ENCODE data around the gene CPPED1.
"Not testable (repeated sequence)": the region's sequence is repeated elsewhere in the genome, so short reads cannot be mapped to it uniquely, and the experiment has no call there.

The CPPED1 gene

GRCh38 chr16:12833926-12834325 lies 30.2 kb upstream of the CPPED1 start:
- no peak for TF ChIP-seq CTCF (IDR thresholded peaks at IDR 0.05; ENCODE audit: insufficient read depth, low read length, missing control alignments)
- ChIA-PET CTCF (no interaction called here), POLR2A (no interaction called here)
- H3K4me3 ChIP-seq (ENCODE audit: low read depth, low read length), result no peak overlapping the region
- no peak for DNase-seq (ENCODE audit: low read depth, low spot score)

DNA sequence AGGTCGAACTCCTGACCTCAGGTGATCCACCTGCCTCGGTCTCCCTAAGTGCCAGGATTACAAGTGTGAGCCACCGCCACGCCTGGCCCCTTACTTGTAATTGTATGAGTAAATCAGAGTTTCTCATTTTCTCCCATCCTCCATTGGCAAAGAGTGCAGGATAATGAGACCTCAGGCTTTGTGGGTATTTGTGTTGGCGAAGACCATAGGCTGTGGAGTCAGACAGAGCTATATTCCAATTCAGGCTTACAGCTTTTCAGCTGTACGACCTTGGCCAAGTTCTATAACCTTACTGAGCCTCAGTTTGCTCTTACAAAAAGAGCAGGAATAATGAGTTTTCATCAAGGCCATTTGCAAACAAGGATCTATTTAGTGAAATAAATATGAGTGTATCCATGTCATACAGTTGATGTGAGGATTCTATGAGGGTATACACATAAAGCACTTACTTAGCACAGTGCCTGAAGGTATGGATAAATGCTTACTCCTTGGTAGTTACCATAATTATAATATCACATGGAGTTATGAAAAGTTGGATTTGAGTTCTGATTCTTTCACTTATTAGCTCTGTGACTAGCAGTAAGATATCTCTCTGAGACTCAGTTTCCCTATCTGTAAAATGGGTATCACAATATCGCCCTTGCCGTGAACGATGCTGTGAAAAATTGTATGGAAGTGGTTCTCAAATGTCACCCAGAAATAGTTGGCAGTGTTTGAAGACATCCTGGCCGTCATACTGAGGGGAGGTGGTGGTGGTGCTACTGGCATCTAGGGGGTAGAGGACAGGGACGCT lies 25.6 kb upstream of the CPPED1 start:
- no peak for TF ChIP-seq CTCF (IDR thresholded peaks at IDR 0.05; ENCODE audit: insufficient read depth, low read length, missing control alignments)
- H3K4me3 ChIP-seq (ENCODE audit: low read depth, low read length), result no peak overlapping the region
- ChIA-PET POLR2A (no interaction called here), CTCF (interaction anchor here (1.5 kb wide), 1 partner anchor 9 kb away, joined by 4 read pairs; no protein-coding TSS in a partner anchor)
- no peak for DNase-seq (ENCODE audit: low read depth, low spot score)

DNA sequence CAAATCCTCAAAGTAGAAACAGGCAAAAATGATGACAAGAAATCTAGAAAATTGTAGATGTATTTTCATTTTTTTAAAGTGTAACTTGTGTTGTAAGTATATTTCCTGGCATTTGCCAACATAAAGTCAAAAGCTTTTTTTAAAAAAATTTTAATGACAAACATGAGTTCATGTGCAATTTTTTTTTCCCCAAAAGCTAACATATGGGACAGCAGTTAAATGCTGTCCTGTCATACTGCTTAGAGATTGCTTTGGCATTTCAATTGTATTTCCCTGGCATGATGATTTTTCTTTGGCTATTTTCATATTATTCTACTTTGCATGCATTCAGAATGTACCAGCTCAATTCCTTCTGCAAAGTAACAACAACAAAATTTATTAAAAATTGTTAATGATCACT lies 24.5 kb upstream of the CPPED1 start:
- no peak for TF ChIP-seq CTCF (IDR thresholded peaks at IDR 0.05; ENCODE audit: insufficient read depth, low read length, missing control alignments)
- CTCF ChIA-PET, result no interaction called here
- DNase-seq (ENCODE audit: low read depth, low spot score), result no peak
- POLR2A ChIA-PET, result no interaction called here
- no peak overlapping the region for H3K4me3 ChIP-seq (ENCODE audit: low read depth, low read length)

- POLR2A ChIA-PET, result no interaction called here
- TF ChIP-seq CTCF (IDR thresholded peaks at IDR 0.05; ENCODE audit: insufficient read depth, low read length, missing control alignments), result no peak
- no peak for DNase-seq (ENCODE audit: low read depth, low spot score)
- CTCF ChIA-PET, result interaction anchor here (1.3 kb wide), 1 partner anchor 10 kb away, joined by 3 read pairs; no protein-coding TSS in a partner anchor
- no peak overlapping the region for H3K4me3 ChIP-seq (ENCODE audit: low read depth, low read length)
These were observed 22.9 kb upstream of the CPPED1 start for GRCh38 chr16:12826559-12826958.

GRCh38 chr16:12819126-12820117 lies 15.7 kb upstream of the CPPED1 start:
- no peak overlapping the region for H3K4me3 ChIP-seq (ENCODE audit: low read depth, low read length)
- ChIA-PET CTCF (interaction anchor here (0.6 to 5.2 kb wide), 7 partner anchors 11 to 724 kb away, joined by 3 to 25 read pairs (median 4); no protein-coding TSS in a partner anchor), POLR2A (no interaction called here)
- no peak for DNase-seq (ENCODE audit: low read depth, low spot score)
- peak; percentile 93 for TF ChIP-seq CTCF (IDR thresholded peaks at IDR 0.05; ENCODE audit: insufficient read depth, low read length, missing control alignments)

DNA sequence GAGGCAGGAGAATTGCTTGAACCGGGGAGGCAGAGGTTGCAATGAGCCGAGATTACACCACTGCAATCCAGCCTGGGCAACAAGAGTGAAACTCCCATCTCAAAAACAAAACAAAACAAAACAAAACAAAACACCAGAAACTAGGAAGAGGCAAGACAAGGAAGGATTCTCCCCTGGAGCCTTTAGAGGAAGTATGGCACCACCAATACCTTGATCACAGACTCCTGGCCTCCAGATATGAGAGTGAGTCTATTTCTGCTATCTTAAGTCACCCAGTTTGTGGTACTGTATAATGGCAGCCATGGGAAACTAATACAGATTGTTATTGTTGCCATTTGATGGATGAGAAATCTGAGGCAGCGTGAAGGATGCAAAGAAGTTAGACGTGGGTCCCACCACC lies 14.6 kb upstream of the CPPED1 start:
- H3K4me3 ChIP-seq (ENCODE audit: low read depth, low read length), result no peak overlapping the region
- CTCF ChIA-PET, result interaction anchor here (0.6 to 5.2 kb wide), 7 partner anchors 12 to 723 kb away, joined by 3 to 25 read pairs (median 4); no protein-coding TSS in a partner anchor
- DNase-seq (ENCODE audit: low read depth, low spot score), result no peak
- no peak for TF ChIP-seq CTCF (IDR thresholded peaks at IDR 0.05; ENCODE audit: insufficient read depth, low read length, missing control alignments)
- POLR2A ChIA-PET, result no interaction called here

DNA sequence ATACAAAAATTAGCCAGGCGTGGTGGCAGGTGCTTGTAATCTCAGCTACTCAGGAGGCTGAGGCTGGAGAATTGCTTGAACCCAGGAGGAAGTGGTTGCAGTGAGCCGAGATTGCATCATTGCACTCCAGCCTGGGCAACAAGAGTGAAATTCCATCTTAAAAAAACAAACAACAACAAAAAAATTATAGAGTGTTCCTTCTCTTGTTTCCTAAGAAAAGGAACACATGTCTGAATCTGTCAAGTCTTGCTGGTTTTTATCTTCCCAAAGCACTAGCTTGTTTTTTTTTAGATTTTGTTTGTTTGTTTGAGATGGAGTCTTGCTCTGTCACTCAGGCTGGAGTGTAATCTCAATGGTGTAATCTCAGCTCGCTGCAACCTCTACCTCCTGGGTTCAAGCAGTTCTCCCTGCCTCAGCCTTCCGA lies 13.1 kb upstream of the CPPED1 start:
- POLR2A ChIA-PET; DNase-seq (ENCODE audit: low read depth, low spot score); H3K4me3 ChIP-seq (ENCODE audit: low read depth, low read length): not testable (repeated sequence)
- CTCF ChIA-PET, result interaction anchor here (0.8 to 5.2 kb wide), 7 partner anchors 10 to 722 kb away, joined by 3 to 25 read pairs (median 4); no protein-coding TSS in a partner anchor

Data from AG04449 (cell line).